Effector memory CD4-positive, alpha-beta T cell (primary cell): ENCODE data around the gene EIF4A2.

Experiments
- DNase-seq, 3 donors: peaks; one replicate each; pipeline ENCODE4 v3.0.0-alpha.2; 2020
- H3K27ac ChIP-seq: 2 replicates; pipeline ENCODE4 v1.7.0; 2013; ENCODE audit warnings: mild to moderate bottlenecking, low read length, moderate library complexity; ENCODE audit not compliant: insufficient read depth, poor library complexity, severe bottlenecking
- H3K27me3 ChIP-seq: replicated peaks from 2 replicates; pipeline ENCODE4 v1.7.0; 2013; ENCODE audit warnings: mild to moderate bottlenecking, low read length; ENCODE audit not compliant: insufficient read depth, control insufficient read depth, poor library complexity, severe bottlenecking
- H3K36me3 ChIP-seq: 2 replicates; pipeline ENCODE4 v1.7.0; 2013; ENCODE audit warnings: mild to moderate bottlenecking, low read length, moderate library complexity; ENCODE audit not compliant: control insufficient read depth, insufficient read depth
- H3K4me1 ChIP-seq: 2 replicates; pipeline ENCODE4 v1.7.0; 2013; ENCODE audit warnings: low read length, mild to moderate bottlenecking; ENCODE audit not compliant: control insufficient read depth, insufficient read depth, poor library complexity, severe bottlenecking
- H3K4me3 ChIP-seq: 2 replicates; pipeline ENCODE4 v1.7.0; 2013; ENCODE audit warnings: low read length, low read depth, mild to moderate bottlenecking; ENCODE audit not compliant: insufficient read depth, poor library complexity, severe bottlenecking
- H3K9me3 ChIP-seq: 2 replicates; pipeline ENCODE4 v1.7.0; 2013; ENCODE audit warnings: mild to moderate bottlenecking, low read length, moderate library complexity; ENCODE audit not compliant: control insufficient read depth
- total RNA-seq, 3 donors: gene quantifications; one replicate each; lab custom pipeline; 2026; lab: John Stamatoyannopoulos, UW

EIF4A2 gene
- 1,488 to 1,580 (median 1,525) reads per million in 3 donors for total RNA-seq

- peak; percentile 86 to 89 (median 88) for DNase-seq
- no peaks in the 10 kb centered on the region for H3K9me3 ChIP-seq
- peaks cover 29% of the 10 kb centered on the region for H3K4me1 ChIP-seq
- no peaks in the 10 kb centered on the region for H3K27me3 ChIP-seq
- H3K36me3 ChIP-seq: peaks cover 38% of the 10 kb centered on the region
- peak within 1 kb of the TSS; percentile 98 for H3K27ac ChIP-seq
- peak within 1 kb of the TSS; percentile 97 for H3K4me3 ChIP-seq
Measured at GRCh38 chr3:186783058-186783730, at the start of gene EIF4A2. Gene EIF4A2, plus strand, starts transcription at chr3:186783577. Its CDS starts 34 bp downstream, at chr3:186783611.

GRCh38 chr3:186742618-186743380 is 40.6 kb upstream of the EIF4A2 start:
- DNase-seq: no peak
- Histone ChIP-seq H3K4me1 (no peaks in the 10 kb centered on the region), H3K27ac (no peak overlapping the region), H3K36me3 (no peaks in the 10 kb centered on the region), H3K4me3 (no peak overlapping the region), H3K27me3 (no peaks in the 10 kb centered on the region), H3K9me3 (no peaks in the 10 kb centered on the region)

GRCh38 chr3:186743666-186744065 is 39.7 kb upstream of the EIF4A2 start:
- no peak overlapping the region for H3K4me3 ChIP-seq
- no peaks in the 10 kb centered on the region for H3K4me1 ChIP-seq
- no peaks in the 10 kb centered on the region for H3K27me3 ChIP-seq
- H3K9me3 ChIP-seq: no peaks in the 10 kb centered on the region
- no peak for DNase-seq
- no peak overlapping the region for H3K27ac ChIP-seq
- H3K36me3 ChIP-seq: no peaks in the 10 kb centered on the region

- no peaks in the 10 kb centered on the region for H3K4me1 ChIP-seq
- no peaks in the 10 kb centered on the region for H3K36me3 ChIP-seq
- no peak overlapping the region for H3K4me3 ChIP-seq
- H3K27ac ChIP-seq: no peak overlapping the region
- no peaks in the 10 kb centered on the region for H3K27me3 ChIP-seq
- DNase-seq: no peak
- H3K9me3 ChIP-seq: no peaks in the 10 kb centered on the region
Measured at GRCh38 chr3:186746008-186746407, 37.4 kb upstream of the EIF4A2 start.

GRCh38 chr3:186750316-186750715 is 33.1 kb upstream of the EIF4A2 start:
- Histone ChIP-seq H3K4me3 (no peak overlapping the region), H3K36me3 (no peaks in the 10 kb centered on the region), H3K27ac (no peak overlapping the region), H3K4me1 (no peaks in the 10 kb centered on the region), H3K27me3 (no peaks in the 10 kb centered on the region), H3K9me3 (no peaks in the 10 kb centered on the region)
- no peak for DNase-seq

- no peak overlapping the region for H3K27ac ChIP-seq
- DNase-seq: no peak
- no peak overlapping the region for H3K4me3 ChIP-seq
- no peaks in the 10 kb centered on the region for H3K27me3 ChIP-seq
- no peaks in the 10 kb centered on the region for H3K9me3 ChIP-seq
- no peaks in the 10 kb centered on the region for H3K36me3 ChIP-seq
- no peaks in the 10 kb centered on the region for H3K4me1 ChIP-seq
Measured at GRCh38 chr3:186751480-186751879, 31.9 kb upstream of the EIF4A2 start.

- no peak overlapping the region for H3K27ac ChIP-seq
- no peak for DNase-seq
Measured at GRCh38 chr3:186754006-186754405, 29.4 kb upstream of the EIF4A2 start.

GRCh38 chr3:186754871-186755270 is 28.5 kb upstream of the EIF4A2 start:
- DNase-seq: no peak
- Histone ChIP-seq H3K4me3 (no peak overlapping the region), H3K27me3 (no peaks in the 10 kb centered on the region), H3K4me1 (no peaks in the 10 kb centered on the region), H3K36me3 (no peaks in the 10 kb centered on the region), H3K9me3 (no peaks in the 10 kb centered on the region), H3K27ac (no peak overlapping the region)

More at GRCh38 chr3:186754006-186754405, 29.4 kb upstream of the EIF4A2 start:
- Histone ChIP-seq H3K9me3 (no peaks in the 10 kb centered on the region), H3K36me3 (no peaks in the 10 kb centered on the region), H3K4me3 (no peak overlapping the region), H3K27me3 (no peaks in the 10 kb centered on the region), H3K4me1 (no peaks in the 10 kb centered on the region)

- Histone ChIP-seq H3K4me1 (no peaks in the 10 kb centered on the region), H3K27ac (no peak overlapping the region), H3K27me3 (no peaks in the 10 kb centered on the region), H3K4me3 (no peak overlapping the region), H3K9me3 (no peaks in the 10 kb centered on the region), H3K36me3 (no peaks in the 10 kb centered on the region)
- DNase-seq: no peak
Measured at GRCh38 chr3:186757214-186757613, 26.2 kb upstream of the EIF4A2 start.

GRCh38 chr3:186757686-186758220 is 25.6 kb upstream of the EIF4A2 start:
- no peaks in the 10 kb centered on the region for H3K27me3 ChIP-seq
- no peaks in the 10 kb centered on the region for H3K36me3 ChIP-seq
- no peak for DNase-seq
- H3K4me3 ChIP-seq: no peak overlapping the region
- H3K27ac ChIP-seq: no peak overlapping the region
- H3K4me1 ChIP-seq: no peaks in the 10 kb centered on the region
- H3K9me3 ChIP-seq: no peaks in the 10 kb centered on the region
